ENCODE results near the gene PARD3B. TPM values are rescaled to one million over a fixed set of nuclear protein-coding genes. Genes with fewer than 3 reads are reported as not detected.

Gene PARD3B
- total and polyA plus RNA-seq, 2 of the 13 experiments (the other 11 are each of a cell fraction or from before 2014, with no cell fraction given), result 0.71 to 2.3 TPM

DNA sequence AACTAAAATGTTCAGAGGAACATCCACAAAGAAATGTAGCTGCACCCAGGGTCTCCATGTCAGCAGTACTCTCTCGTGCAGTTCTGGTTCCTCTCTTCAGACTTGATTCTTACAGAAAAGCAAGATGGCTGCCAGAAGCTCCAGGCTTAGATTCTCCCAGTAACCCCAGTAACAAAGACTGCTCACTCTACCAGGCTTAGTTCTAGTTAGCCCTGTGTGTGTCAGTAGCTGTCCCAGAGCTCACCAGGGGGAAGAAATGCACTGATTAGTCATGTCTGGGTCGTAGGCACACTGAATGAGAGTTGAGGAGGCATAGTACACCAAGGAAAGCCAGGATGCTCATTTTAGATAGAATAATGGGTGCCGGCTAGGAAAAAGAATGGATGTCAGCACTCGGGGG, 742.0 kb downstream of the PARD3B start:
- Histone ChIP-seq H2AFZ (ENCODE audit: low read length) (no peak overlapping the region), H3K9ac (ENCODE audit: insufficient read depth, low read depth, low read length) (no peak overlapping the region), H3K79me2 (ENCODE audit: insufficient read depth, low read length) (no peaks in the 10 kb centered on the region), H3K4me3 (replicated peaks in 1 of 3; ENCODE audit: insufficient read depth in 1 of 3, low read depth in 2 of 3, low read length in 3 of 3) (no peak overlapping the region), H3K36me3 (replicated peaks in 1 of 2; ENCODE audit: control insufficient read depth in 1 of 2, insufficient read depth in 2 of 2, low read length in 2 of 2) (no peaks in the 10 kb centered on the region), H3K4me2 (ENCODE audit: low read depth, low read length) (no peak overlapping the region), H3K4me1 (ENCODE audit: insufficient read depth, low read length) (no peaks in the 10 kb centered on the region), H4K20me1 (ENCODE audit: insufficient read depth, low read length) (no peaks in the 10 kb centered on the region), H3K27ac (ENCODE audit: extremely low read length, insufficient read depth, low read length) (no peak overlapping the region), H3K9me3 (ENCODE audit: low read length) (no peaks in the 10 kb centered on the region; the same call in 1 of the 2 replicates), H3K27me3 (ENCODE audit: control insufficient read depth in 1 of 2, insufficient read depth in 2 of 2, low read length in 2 of 2) (no peaks in the 10 kb centered on the region)
- POLR2A ChIA-PET, result no interaction called here
- no TSS peak for BruUV-seq (replicated peaks)
- ATAC-seq (no peak), DNase-seq (ENCODE audit: low spot score) (no peak), FAIRE-seq (no peak)
- intact Hi-C loops (cut with micrococcal nuclease; ENCODE audit: unreplicated experiment), result no loop called here
- WGBS (ENCODE audit: low lambda C conversion rate), result 59% methylated on average over 4 of the region's 4 CpGs
- CTCF ChIA-PET (ENCODE audit: low intra/inter-chr PET ratio, low total read pairs), result no interaction called here
- in situ Hi-C loops (cut with HindIII; ENCODE audit: extremely low pct_ligation_motif_present, low pct_unique_long_range_greater_than_20kb), result no loop called here
- no peak for TF ChIP-seq NFE2 (CRISPR knock-in tag; IDR thresholded peaks at IDR 0.05)
- no peak for TF ChIP-seq SUZ12 (IDR thresholded peaks at IDR 0.05; ENCODE audit: low read depth, low read length)
- TF ChIP-seq ZNF570 (CRISPR knock-in tag; IDR thresholded peaks at IDR 0.05; ENCODE audit: borderline replicate concordance), result no peak

DNA sequence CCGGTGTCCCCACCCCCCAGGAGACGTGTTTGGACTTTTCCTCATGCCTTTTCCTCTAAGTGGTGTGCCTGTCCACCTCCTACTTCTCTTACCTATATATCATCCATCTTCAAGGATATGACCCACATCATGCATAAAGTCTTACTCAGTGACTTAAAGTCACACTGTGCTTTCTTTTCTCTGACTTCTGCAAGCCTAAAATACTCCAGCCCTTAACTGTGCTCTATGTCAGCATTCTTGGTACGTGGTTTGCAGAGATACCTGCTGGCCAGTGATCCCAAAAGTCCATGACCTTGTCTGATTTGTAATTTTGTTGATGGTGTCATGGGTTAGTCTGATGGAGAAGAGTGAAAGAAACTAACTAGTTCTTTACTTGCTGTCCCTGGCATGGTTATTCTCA, 743.4 kb downstream of the PARD3B start:
- intact Hi-C loops (cut with micrococcal nuclease; ENCODE audit: unreplicated experiment), result no loop called here
- CTCF ChIA-PET (ENCODE audit: low intra/inter-chr PET ratio, low total read pairs), result no interaction called here
- Histone ChIP-seq H3K9me3 (ENCODE audit: low read length) (no peaks in the 10 kb centered on the region; the same call in 1 of the 2 replicates), H3K36me3 (replicated peaks in 1 of 2; ENCODE audit: control insufficient read depth in 1 of 2, insufficient read depth in 2 of 2, low read length in 2 of 2) (no peaks in the 10 kb centered on the region), H3K79me2 (ENCODE audit: insufficient read depth, low read length) (no peaks in the 10 kb centered on the region), H4K20me1 (ENCODE audit: insufficient read depth, low read length) (no peaks in the 10 kb centered on the region), H2AFZ (ENCODE audit: low read length) (no peak overlapping the region), H3K4me1 (ENCODE audit: insufficient read depth, low read length) (no peaks in the 10 kb centered on the region), H3K4me3 (replicated peaks in 1 of 3; ENCODE audit: insufficient read depth in 1 of 3, low read depth in 2 of 3, low read length in 3 of 3) (no peak overlapping the region), H3K4me2 (ENCODE audit: low read depth, low read length) (no peak overlapping the region), H3K27ac (ENCODE audit: extremely low read length, insufficient read depth, low read length) (no peak overlapping the region), H3K27me3 (ENCODE audit: control insufficient read depth in 1 of 2, insufficient read depth in 2 of 2, low read length in 2 of 2) (no peaks in the 10 kb centered on the region), H3K9ac (ENCODE audit: insufficient read depth, low read depth, low read length) (no peak overlapping the region)
- 27% methylated on average over 3 of the region's 3 CpGs for WGBS (ENCODE audit: low lambda C conversion rate)
- no peak for DNase-seq (ENCODE audit: low spot score)
- FAIRE-seq, result no peak
- no peak for ATAC-seq
- in situ Hi-C loops (cut with HindIII; ENCODE audit: extremely low pct_ligation_motif_present, low pct_unique_long_range_greater_than_20kb), result no loop called here
- BruUV-seq (replicated peaks), result no TSS peak
- POLR2A ChIA-PET, result no interaction called here
- TF ChIP-seq ZSCAN9 (CRISPR knock-in tag; IDR thresholded peaks at IDR 0.05; ENCODE audit: borderline replicate concordance) (no peak), KDM2A (CRISPR knock-in tag; IDR thresholded peaks at IDR 0.05; ENCODE audit: borderline replicate concordance, low read depth) (no peak), TAF15 (IDR thresholded peaks at IDR 0.05; ENCODE audit: low read depth, low read length, poor library complexity, severe bottlenecking) (no peak), CEBPB (IDR thresholded peaks at IDR 0.05; ENCODE audit: borderline replicate concordance, low read depth, low read length) (no peak), HNRNPH1 (optimal IDR thresholded peaks at IDR 0.05; ENCODE audit: low read depth, low read length) (no peak), MYC (CRISPR knock-in tag; IDR thresholded peaks at IDR 0.05; ENCODE audit: borderline replicate concordance) (no peak), PAX8 (CRISPR knock-in tag; IDR thresholded peaks at IDR 0.05; ENCODE audit: borderline replicate concordance) (no peak), ZNF569 (CRISPR knock-in tag; IDR thresholded peaks at IDR 0.05; ENCODE audit: borderline replicate concordance) (no peak), HIC2 (CRISPR knock-in tag; IDR thresholded peaks at IDR 0.05; ENCODE audit: low read depth) (no peak), IRF2 (CRISPR knock-in tag; IDR thresholded peaks at IDR 0.05) (no peak)
- TF ChIP-seq, protein P1, sequence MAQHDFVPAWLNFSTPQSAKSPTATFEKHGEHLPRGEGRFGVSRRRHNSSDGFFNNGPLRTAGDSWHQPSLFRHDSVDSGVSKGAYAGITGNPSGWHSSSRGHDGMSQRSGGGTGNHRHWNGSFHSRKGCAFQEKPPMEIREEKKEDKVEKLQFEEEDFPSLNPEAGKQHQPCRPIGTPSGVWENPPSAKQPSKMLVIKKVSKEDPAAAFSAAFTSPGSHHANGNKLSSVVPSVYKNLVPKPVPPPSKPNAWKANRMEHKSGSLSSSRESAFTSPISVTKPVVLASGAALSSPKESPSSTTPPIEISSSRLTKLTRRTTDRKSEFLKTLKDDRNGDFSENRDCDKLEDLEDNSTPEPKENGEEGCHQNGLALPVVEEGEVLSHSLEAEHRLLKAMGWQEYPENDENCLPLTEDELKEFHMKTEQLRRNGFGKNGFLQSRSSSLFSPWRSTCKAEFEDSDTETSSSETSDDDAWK (CRISPR knock-in tag; IDR thresholded peaks at IDR 0.05), result no peak
- TF ChIP-seq, protein P2, sequence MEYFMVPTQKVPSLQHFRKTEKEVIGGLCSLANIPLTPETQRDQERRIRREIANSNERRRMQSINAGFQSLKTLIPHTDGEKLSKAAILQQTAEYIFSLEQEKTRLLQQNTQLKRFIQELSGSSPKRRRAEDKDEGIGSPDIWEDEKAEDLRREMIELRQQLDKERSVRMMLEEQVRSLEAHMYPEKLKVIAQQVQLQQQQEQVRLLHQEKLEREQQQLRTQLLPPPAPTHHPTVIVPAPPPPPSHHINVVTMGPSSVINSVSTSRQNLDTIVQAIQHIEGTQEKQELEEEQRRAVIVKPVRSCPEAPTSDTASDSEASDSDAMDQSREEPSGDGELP (IDR thresholded peaks at IDR 0.05; ENCODE audit: borderline replicate concordance, low read depth), result no peak

All from HepG2 (cell line).